DMS114 treated with DMSO at 0.1 percent for 48 hours (cell line): ENCODE measurements around the gene TLE4.

Experiments used
- DNase-seq: peaks from one replicate; lab custom pipeline; 2025; ENCODE audit not compliant: unreplicated experiment; lab: John Stamatoyannopoulos, UW

TLE4 gene

DNA sequence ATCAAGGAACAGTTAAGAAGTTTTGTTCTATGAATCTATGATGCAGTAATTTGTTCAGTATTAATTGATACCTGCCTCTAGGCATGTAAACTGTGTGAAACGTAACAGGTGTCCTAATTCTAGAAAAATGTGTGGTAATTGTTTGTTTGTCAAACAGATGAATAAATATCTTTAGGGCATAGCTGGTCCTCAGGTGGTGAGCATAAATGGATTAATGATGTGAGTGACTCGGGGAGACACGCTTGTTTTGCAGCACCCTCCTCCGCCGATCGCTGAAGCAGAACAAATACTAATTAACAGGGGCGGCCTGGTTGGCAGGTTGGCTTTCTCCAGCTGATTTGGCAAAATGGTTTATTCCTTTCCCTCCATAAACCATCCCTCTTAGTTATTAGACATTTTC, 88.8 kb downstream of the TLE4 start:
- no peak for DNase-seq

DNA sequence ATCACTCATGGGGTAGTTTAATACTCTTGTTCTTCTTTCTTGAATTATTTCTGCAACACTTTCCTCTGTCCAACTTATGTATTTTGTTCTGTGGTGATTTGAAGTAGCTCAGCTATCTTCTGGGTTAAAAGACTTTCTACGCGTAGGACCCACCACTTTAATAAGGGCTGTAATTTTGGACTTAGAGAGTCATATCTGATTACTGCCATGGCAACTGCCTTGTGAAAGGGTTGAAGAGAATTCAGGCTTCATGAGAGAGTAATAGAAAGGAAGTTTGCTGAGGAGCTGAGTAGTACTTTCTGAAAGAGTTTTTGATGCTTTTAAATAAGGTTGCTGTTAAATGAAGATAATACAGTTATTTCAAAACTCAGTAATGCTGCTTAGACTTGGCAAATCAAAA, 89.5 kb downstream of the TLE4 start:
- no peak for DNase-seq

DNA sequence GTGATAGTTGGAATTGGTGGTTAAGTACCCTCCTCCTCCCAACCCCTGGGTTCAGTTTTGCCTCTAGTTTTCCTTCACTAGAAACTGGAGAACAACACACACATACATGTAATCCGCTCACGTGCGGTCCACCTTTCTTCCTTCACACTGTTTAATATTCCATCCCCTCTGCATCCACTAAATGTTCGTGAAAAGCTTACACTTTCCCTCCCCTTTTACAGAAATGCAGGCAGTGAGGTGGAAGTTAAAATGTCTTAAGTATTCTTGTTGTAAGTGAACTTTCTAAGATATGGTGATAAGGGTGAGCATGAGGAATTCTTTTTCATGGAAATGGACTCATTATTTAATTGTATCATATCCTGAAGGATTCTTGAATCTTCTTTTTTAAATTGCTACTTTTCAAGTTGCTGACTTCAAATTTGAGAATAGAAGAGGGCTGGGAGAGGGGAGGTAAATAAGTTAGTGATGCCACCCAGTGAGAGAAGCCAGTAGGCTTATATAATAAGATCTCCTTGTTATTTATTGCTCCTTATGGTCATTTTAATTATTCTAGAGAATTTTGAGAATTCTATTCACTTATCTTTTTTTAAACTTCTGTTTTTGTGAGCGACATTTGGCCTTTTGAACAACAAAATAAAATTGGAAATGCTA, 90.2 kb downstream of the TLE4 start:
- no peak for DNase-seq

DNA sequence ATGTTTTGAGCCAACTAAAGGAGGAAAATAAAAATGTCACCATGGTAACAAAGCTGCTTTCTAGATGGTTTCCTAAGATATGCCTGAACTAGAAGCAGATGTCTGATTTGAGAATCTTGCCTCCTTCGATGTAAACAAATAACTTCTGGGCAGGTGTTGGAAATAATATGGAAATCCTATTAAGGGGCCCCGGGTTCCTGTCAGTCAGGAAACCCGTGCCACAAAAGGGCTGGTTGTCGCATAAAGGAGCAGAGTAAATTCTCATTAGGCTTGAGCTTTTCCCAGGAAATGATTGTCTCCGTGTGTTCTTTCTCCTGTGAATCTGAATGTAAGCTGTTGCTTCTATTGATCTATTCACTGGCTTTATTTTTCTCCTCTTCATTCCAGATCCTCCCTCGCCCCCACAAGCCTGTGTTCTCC, 90.8 kb downstream of the TLE4 start:
- DNase-seq, result no peak

DNA sequence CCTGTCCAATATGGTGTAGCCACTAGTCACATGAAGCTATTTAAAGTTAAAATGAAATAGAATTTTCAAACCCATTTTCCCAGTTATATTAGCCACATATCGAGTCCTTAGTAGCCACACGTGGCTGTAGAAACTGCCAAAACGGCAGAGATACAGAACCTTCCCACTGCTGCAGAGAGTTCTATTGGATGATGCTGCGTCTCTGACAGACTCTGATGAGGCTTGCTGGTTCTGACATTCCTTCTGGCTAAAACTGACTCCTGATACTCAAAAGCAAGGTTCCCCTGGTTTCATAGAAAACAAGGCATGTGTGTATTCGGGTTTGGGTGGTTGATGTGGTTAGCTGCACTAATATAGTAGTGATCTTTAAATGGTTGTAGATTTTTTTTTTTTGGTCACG, 91.5 kb downstream of the TLE4 start:
- DNase-seq, result no peak

DNA sequence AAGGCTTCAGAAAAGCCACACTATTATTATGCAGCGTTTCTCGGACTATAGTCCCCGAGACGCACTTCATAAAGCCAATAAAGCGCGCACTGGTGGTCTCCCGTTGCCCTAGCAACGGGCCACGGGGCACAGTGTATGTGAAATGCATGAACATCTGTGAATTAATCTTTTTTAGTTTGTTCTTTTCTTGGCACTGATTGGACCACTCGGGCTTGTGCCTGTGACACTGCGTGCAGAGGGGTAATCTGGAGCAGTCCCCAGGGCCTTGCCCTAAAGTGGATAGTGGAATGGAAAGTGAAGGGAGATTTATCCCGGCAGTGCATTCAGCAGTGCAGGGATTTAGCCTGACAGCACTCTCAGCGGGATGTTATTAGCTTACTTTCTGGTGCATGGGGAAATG, 92.1 kb downstream of the TLE4 start:
- DNase-seq, result no peak

DNA sequence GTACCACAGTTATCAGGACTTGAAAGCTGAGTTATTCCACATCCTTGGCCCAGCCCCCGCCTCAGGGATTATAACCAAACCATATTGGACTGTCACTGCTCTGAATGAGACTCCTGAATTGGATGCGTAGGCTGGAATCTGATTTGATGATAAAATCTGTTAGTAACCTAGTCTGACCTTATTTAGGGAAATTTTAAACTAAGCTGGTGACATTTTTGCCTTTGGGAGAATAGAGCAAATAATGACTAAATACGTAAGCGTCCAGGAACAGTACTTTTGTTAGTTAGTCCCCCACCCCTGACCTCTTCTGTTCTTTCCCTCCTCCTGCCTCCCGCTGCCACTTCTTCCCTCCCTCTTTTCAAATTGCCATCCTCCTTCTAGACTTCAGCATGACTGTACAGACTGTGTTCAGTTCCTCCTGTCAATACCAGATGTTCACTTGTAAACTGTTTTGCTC, 92.6 kb downstream of the TLE4 start:
- DNase-seq, result no peak

DNA sequence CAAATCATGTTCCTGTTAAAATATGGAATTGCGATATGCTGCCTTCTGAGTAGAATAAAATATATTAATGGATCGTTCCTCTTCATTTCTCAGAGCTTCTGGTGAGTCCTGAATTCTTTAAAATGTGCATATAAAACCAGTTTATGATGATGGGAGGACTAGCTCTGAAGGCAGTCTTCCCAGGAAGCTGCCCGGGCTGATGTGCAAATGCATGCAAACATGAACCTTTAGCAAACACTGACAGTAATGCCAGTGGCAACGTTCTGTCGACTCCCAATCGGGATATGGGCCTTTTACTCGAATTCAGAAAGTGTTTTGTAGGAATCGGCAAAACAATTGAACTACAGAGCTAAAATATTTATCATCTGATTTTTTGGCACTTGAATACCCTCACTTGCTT, 93.6 kb downstream of the TLE4 start:
- DNase-seq, result no peak

DNA sequence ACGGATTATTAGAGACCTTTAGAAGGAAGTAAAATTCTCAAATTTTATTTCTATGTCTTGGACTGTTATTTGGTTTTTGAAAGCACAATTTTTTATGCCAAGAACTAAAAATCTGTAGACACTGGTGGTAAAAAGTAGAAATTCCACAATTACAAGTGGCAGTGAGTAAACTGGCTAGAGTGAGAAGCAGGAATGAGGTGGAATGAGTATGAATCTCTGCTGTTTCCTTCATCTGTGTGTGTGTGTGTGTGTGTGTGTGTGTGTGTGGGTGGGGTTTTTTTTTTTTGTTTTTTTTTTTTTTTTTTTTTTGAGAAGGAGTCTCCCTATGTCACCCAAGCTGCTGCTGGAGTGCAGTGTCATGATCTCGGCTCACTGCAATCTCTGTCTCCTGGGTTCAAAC, 94.2 kb downstream of the TLE4 start:
- DNase-seq, result no peak

DNA sequence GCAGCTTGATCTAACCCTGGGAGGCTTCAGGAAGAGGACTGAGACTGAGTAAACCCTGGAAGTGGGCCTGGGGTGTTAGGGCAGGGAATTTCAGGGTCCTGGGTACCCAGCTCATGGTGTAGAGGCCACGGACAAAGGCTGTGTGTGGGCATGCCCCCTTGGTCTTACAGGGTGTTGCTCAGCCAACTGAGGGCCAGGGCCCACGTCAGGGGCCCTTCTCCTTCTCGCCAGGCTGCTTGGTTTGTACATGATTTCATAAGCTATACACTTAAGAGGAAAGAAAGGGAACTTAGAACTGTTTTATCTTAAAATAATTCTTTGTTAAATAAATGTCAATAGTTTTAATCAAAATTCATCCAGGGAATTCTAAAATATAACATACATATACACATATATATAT, 95.4 kb downstream of the TLE4 start:
- DNase-seq, result no peak

DNA sequence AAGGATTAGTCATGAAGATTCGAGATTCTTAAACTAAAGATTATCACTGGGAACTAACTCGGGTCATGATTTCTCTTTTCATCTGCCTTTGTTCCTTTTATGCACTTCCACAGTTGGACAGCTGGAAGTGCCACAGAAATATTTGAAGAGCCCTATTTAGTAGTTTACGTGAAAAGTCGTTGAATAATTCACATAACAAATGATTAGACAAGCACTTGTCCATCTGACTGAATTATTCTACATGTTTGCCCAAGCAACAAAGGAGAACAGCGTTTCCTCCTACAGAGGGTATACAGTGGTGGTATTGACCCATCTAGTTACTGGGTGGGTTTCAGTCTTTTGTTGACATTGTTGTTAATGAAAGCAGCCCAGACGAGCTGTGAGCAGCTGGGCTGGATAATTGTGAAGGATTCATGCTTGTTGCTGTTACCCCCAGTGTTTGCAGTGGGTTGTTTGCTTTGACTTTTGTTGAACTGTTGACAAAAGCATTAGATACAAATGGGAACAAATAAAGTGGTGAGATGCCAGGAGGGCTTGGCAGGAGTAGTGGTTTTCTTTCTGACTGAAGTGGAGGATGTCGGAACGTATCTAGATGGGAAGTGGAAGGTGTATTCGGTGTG, 96.2 kb downstream of the TLE4 start:
- DNase-seq, result no peak

DNA sequence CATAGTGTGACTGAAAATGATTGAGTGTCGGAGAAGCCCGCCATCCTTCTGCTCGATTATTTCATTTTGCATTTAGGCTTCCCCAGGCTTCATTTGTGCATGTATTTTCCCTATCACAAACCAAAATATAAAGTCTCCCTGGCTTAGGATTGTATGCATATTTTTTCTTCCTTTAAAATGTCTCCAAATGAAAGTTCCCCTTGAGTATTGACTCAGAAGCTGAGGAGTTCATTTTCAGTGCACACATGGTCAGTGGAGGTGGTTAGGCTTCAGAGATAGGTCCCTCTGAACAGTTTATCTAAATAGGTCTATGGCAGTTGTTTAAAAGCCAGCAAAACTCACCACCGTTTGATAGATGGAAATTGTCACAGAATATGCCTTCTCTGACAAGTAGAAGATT, 97.2 kb downstream of the TLE4 start:
- no peak for DNase-seq

DNA sequence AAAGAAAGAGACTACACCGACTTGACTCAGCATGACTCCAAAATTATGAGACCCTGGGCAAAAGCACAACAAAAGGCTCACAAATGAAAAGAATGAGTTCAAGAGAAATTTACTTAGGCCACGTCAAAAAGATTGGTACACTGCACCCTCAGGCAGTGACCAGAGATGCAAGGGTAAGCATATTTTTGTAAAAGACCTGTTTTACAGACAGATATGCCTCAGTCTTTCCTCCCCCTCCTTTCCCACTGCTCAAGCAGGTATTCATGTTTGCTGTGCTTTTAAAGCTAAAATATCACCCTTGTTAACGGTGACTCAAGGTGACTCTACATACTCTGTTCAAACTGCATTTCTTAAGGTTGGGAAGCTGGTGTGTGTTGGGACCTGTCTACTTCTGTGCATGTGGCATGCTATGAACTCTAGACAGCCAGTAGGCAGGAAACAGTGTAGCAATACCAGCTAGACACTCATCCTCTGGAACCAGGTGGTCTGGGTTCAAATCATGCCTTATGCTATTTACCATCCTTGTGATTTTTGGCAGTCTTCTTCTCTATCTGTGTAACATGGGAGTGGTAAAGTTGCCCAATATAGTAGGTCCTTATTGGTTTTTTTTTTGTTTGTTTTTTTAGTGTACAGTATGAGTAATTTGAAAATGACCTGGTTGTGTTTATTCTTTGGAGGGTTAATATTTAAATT, 98.7 kb downstream of the TLE4 start:
- DNase-seq, result no peak

DNA sequence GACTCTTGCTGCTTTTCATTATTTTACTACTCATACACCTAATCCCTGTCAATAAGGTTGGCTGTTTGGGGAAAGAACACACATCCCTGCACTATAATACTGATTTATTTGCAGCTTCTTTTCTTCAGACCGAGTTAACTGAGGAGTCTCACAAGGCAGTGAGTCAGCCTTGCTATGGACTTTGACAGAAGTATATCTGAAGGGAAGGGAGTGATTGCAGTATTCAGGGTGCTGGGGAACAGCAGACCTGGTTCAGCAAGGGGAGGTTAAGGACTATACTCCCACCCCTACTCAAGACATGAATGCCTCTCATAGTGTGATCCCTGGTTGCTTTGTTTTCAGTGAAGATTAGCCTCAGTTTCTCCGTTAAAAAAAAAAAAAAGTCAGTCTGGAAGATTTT, 99.8 kb downstream of the TLE4 start:
- no peak for DNase-seq

DNA sequence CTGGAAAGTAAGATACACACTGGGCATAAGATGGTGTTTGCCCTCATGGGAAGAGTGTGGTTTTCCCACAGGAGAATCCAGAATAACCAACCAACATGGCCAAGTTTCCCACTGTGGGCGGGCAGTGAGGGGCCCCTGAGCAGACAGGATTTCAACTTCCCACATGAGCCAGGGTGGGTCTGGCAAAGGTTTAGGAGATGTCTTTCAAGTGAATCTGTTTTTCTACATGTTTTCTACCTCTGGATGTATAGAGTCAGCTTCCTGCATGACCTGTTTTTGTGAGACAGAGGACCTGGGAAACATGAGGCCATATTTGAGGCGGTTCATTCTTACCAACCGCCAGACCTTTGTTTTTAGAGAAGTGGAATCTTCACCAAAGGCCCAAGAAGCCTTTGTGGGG, 100.5 kb downstream of the TLE4 start:
- no peak for DNase-seq

DNA sequence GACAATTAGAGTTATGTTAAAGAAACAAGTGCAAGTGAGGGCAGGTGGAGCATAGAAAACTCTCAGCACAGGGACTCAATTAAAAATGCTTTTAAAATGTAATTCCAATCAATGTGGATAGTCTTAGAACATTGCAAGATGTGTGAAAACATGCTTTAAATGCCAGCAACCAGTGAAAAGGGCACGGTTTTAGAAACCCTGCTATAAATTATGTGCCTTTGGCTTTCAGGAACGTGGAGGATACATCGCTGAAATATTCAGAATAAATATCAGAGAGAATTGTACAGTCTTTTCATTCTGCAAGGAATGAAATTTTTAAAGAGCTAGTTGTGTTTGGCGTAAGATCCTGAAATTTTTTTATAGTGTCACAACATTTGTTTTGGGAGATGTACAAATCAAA, 101.1 kb downstream of the TLE4 start:
- no peak for DNase-seq

DNA sequence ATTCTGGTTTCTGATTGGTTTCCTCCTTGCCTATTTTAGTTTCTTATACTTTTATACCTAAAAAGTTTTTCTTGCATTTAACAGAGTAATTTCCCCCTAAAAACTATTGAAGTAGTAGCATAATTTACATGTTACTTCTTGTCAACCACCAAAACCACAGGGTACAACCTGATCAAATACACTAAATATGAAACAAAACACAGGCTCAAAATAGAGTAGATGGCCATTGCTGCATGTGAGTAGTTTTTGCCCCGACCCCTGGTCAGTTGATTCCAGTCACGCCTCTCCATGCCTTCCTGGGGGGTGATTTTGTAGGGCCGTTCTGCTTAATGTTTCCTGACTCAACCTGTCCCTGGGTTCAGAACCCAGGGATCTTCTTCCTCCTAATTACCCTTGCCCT, 101.8 kb downstream of the TLE4 start:
- DNase-seq, result no peak

DNA sequence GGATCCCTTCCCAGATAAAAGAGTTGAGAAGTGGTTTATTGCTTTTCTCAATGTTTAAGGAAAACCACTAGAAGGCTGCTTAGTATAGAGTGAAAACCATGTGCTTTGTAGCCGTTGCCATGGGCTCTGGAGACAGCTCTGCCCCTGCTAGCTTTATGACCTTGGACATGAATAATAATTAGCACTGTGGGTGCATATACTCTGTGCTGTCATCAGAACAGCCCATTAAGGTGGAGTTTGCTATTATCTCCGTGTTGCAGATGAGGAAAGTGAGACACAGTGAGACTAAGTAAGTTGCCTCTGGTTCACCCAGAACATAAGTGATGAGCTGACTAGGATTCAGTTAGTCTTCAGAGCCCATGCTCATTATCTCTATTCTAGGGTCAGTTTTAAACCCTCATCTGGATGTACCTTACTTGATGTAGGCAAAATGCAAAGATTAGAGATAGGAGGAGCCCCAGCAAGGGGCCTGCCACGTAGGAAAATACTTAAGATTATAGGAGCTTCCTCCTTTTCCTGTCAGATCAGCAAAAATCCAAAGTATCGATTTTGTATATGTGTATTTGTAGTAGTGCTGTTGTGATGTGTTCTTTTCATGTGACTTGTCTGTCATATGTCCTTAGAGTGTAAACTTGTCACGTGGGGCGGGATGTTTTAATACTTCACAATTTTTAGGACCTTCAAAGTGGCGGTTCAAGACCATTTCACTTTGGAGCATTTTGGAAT, 102.5 kb downstream of the TLE4 start:
- DNase-seq, result no peak

DNA sequence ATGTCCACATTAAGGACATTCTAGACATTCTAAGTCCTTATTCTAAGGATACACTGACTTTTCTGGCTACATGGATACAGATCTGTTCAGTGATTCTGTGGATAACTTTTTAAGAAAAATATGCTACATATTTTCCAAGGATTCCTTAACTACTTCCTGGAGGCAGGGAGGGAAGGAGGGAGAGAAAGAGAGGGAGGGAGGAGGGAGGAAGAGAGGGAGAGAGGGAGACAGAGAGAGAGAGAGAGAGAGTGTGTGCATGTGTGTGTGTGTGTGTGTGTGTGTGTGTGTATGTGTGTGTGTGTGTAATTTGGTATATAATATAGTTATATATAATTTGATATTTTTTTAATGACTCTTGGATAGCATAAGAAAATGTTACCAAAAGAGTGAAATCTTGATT, 109.8 kb downstream of the TLE4 start:
- no peak for DNase-seq

DNA sequence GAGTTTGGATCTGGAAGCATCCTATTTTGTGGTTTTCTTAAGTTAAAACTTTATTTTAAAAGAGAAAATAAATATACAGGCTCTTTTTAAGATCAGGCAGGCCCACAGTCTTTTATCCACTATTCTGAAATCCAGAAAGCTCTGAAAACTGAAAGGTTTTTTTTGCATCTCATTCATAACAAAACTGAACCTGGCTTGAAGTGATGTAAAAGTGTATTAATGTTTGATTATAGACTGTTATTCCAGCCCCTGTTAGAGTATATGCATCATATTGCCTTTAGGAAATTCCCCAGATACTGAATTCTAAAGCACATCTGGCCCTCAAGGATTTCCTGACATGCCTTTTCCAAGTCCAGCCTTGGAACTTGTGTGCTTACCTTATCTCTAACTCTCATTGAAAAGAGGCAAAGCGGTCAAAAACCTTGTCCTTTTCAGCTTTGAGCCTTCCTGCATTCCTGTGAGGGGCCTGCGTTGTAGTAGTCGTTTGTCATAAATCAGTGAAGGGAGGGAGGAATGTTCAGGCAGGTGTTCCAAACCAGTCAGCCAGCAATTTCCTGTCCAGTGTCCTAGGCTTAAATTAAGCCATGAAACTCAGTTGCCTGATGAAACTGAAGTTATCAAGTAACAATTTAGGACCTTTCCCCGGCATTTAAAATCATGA, 110.4 kb downstream of the TLE4 start:
- no peak for DNase-seq

DNA sequence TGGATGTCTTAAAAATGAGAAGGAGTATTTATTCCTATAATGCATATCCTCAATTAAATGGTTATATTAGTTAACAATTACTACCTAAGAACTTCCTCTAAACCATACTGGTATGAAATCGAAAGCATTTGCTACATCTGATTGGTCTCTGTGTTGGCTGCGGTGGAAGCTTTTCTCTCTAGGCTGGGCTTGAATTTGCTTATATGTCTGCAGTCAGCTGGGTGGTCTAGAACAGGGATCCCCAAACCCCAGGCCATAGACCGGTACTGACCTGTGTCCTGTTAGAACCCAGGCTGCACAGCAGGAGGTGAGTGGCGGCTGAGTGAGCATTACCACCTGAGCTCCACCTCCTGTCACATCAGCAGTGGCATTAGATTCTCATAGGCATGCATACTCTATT, 112.3 kb downstream of the TLE4 start:
- DNase-seq, result no peak
